Measurements from ENCODE around the gene CFAP299.

CFAP299 gene

DNA sequence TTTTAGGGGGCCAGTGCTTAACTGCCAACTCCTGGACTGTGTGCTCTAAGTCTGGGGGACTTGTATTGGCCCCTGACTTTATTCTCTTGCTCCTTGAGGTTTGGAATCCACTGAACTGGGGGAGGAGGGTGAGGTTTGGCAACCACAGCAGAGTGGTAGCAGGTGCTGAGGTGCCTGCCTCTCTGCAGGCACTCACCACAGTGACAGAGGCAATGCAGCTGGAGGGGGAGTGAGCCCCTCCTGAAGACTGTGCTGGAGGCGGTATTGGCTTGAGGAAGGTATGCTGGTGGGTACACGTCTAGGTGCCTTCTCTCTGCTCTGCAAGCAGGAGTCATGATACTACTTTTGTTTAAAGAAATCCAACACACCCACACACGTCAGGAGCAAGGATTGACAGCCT is 24.6 kb downstream of the CFAP299 start:
- H3K27me3 Mint-ChIP-seq: peaks cover 2% of the 10 kb centered on the region
- peaks cover 7% of the 10 kb centered on the region for H3K4me1 Mint-ChIP-seq (ENCODE audit: low read depth)
- H3K36me3 Mint-ChIP-seq: no peaks in the 10 kb centered on the region
- H3K27ac Mint-ChIP-seq: no peak overlapping the region
- no peak overlapping the region for H3K4me3 Mint-ChIP-seq
- H3K9me3 Mint-ChIP-seq (ENCODE audit: low read depth): no peaks in the 10 kb centered on the region

DNA sequence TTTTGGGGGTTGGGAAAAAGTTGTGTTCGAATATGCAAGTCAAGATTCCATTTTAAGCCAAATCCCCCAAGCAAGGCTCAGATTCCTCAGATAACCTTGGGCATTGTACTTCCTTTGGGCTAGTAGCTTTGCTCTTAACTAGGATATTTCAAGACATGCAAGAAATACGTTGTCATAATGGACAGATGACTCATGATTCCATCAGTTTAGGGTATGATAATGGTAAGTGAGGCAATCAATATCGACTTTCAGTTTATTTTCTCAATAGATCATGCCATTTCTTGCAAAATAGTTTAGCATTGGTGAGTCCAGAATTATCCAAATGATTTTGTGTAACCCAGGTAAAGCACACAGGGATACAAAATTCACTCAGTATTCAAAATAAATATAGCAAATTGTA is 25.4 kb downstream of the CFAP299 start:
- Mint-ChIP-seq H3K27ac (no peak overlapping the region), H3K4me1 (ENCODE audit: low read depth) (peaks cover 8% of the 10 kb centered on the region), H3K36me3 (no peaks in the 10 kb centered on the region)

DNA sequence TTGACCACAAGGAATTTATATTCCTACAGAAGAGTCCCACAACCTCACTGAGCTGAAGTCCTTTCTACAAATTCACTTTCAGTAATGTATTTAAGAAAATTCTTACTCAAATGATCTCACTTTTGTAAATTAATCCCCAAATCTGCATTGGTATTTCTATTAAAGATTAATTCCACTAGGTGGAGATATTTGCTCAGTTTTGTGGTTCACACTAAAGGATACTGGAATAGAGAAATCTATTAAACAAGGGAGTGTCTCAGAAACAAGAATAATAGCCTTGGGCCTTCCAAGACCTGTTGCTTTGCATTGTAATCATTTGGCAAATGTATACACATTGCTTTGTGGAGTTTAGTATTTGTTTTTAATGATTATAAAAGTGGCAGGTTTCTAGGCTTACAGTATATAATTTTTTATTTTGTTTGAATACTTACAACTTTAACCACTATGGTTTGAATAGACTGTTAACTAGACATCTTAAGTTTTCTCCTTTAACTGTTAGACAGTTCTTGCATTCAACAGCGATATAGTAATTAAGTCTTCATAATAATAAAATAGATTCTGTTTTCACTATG is 25.9 kb downstream of the CFAP299 start:
- no peak overlapping the region for H3K4me3 Mint-ChIP-seq
- H3K27ac Mint-ChIP-seq: no peak overlapping the region
- no peaks in the 10 kb centered on the region for H3K9me3 Mint-ChIP-seq (ENCODE audit: low read depth)
- H3K36me3 Mint-ChIP-seq: no peaks in the 10 kb centered on the region
- peaks cover 2% of the 10 kb centered on the region for H3K27me3 Mint-ChIP-seq
- peaks cover 13% of the 10 kb centered on the region for H3K4me1 Mint-ChIP-seq (ENCODE audit: low read depth)

More for the DNA sequence above, 25.4 kb downstream of the CFAP299 start:
- Mint-ChIP-seq H3K27me3 (peaks cover 2% of the 10 kb centered on the region), H3K4me3 (no peak overlapping the region), H3K9me3 (ENCODE audit: low read depth) (no peaks in the 10 kb centered on the region)

DNA sequence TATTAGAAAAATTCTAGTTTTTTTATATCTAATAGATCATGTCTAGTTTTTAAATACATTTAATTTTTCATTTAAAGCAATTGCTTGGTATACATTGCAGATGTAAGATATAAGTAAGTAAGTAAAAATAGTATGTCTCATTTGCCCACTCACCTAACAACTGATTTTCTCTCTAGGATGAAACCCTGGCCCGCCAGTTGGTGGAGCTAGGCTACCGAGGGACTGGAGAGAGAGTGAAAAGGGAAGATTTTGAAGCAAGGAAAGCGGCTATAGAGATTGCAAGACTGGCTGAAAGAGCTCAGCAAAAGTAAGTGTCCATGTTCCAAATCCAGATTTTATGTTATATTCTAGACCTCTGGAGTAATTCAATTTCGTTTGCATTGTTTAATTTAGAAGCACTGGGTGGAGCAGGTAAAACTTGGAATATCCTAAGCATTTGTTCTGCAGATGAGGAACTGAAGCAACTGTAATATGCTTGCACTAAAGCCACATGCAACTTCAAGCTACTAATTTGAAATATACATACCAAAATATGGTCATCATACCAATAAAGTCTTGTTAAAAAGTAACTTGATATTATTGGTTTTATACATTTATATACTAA is 27.1 kb downstream of the CFAP299 start:
- Mint-ChIP-seq H3K27me3 (peaks cover 2% of the 10 kb centered on the region), H3K27ac (no peak overlapping the region), H3K9me3 (ENCODE audit: low read depth) (no peaks in the 10 kb centered on the region), H3K4me3 (no peak overlapping the region), H3K36me3 (no peaks in the 10 kb centered on the region), H3K4me1 (ENCODE audit: low read depth) (peaks cover 13% of the 10 kb centered on the region)

DNA sequence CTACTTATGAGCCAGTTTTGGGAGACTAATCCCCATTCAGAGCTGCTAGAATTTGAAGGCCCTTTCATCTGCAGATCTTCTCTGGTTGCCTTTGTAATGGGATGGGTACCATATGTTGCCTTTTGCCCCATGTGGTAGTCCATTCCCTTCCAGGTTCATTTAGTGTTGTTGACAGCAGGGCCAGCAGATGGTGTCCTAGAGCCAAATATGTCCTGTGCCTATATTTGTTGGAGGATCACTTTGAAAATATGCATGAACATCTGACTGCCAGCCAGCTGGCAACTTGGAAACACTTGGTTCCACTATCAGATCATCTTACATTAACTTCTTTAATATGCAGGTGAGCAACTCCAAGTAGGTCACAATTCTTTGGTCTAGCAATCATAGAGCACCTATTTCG is 30.4 kb downstream of the CFAP299 start:
- Mint-ChIP-seq H3K4me3 (no peak overlapping the region), H3K9me3 (ENCODE audit: low read depth) (peaks cover 5% of the 10 kb centered on the region), H3K36me3 (peaks cover 3% of the 10 kb centered on the region), H3K27me3 (no peaks in the 10 kb centered on the region), H3K27ac (no peak overlapping the region), H3K4me1 (ENCODE audit: low read depth) (peaks cover 6% of the 10 kb centered on the region)

DNA sequence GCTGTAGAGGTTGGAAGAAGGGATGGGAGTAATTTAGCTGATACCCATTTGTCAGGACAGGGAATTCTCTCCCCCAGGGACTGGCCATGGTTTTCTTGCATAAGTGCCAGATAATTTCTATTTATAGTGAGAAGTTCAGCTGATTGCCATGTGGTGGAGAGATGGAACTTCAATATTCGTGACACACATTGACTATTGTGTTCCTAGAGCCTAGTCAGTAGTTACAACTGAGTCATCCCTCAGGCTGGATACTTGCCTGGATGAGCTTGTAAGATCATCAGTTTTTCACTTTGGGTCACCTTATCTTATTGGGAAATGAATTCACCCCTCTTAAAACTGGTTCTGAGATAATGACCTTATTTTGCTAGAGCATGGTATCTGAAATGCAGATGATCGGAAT is 32.2 kb downstream of the CFAP299 start:
- peaks cover 6% of the 10 kb centered on the region for H3K36me3 Mint-ChIP-seq
- peak overlapping the region; percentile 18 for H3K27ac Mint-ChIP-seq
- peaks cover 8% of the 10 kb centered on the region for H3K9me3 Mint-ChIP-seq (ENCODE audit: low read depth)
- peaks cover 6% of the 10 kb centered on the region for H3K4me1 Mint-ChIP-seq (ENCODE audit: low read depth)
- H3K4me3 Mint-ChIP-seq: no peak overlapping the region
- H3K27me3 Mint-ChIP-seq: no peaks in the 10 kb centered on the region

DNA sequence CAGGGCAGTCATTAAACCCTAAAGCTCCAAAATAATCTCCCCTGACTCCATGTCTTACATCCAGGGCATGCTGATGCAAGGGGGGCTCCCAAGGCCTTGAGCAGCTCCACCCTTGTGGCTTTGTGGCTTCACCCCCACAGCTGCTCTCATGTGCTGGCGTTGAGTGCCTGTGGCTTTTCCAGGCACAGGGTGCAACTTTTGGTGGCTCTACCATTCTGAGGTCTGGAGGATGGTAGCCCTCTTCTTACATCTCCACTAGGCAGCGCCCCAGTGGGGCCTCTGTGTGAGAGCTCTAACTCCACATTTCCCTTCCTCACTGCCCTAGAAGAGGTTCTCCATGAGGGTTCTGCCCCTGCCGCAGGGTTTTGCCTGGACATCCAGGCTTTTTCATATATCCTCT is 35.1 kb downstream of the CFAP299 start:
- Mint-ChIP-seq H3K27ac (no peak overlapping the region), H3K9me3 (ENCODE audit: low read depth) (peaks cover 13% of the 10 kb centered on the region), H3K27me3 (no peaks in the 10 kb centered on the region), H3K4me3 (no peak overlapping the region), H3K36me3 (peaks cover 12% of the 10 kb centered on the region), H3K4me1 (ENCODE audit: low read depth) (peaks cover 6% of the 10 kb centered on the region)

DNA sequence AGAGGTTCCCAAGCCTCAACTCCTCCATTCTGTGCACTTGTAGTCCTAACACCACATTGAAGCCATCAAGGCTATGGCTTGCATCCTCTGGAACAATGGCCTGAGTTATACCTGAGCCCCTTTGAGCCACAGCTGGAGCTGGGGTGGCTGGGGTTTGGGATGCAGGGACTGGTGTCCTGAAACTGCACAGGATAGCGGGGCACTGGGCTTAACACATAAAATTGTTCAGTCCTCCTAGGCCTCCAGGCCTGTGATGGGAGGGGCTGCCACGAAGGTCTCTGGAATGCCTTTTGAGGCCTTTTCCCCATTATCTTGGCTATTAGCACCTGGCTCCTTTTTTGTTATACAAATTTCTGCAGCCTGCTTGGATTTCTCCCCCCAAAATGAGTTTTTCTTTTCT is 35.5 kb downstream of the CFAP299 start:
- no peak overlapping the region for H3K4me3 Mint-ChIP-seq
- peaks cover 3% of the 10 kb centered on the region for H3K4me1 Mint-ChIP-seq (ENCODE audit: low read depth)
- H3K27me3 Mint-ChIP-seq: no peaks in the 10 kb centered on the region
- H3K36me3 Mint-ChIP-seq: peaks cover 12% of the 10 kb centered on the region
- no peak overlapping the region for H3K27ac Mint-ChIP-seq
- H3K9me3 Mint-ChIP-seq (ENCODE audit: low read depth): peaks cover 13% of the 10 kb centered on the region

DNA sequence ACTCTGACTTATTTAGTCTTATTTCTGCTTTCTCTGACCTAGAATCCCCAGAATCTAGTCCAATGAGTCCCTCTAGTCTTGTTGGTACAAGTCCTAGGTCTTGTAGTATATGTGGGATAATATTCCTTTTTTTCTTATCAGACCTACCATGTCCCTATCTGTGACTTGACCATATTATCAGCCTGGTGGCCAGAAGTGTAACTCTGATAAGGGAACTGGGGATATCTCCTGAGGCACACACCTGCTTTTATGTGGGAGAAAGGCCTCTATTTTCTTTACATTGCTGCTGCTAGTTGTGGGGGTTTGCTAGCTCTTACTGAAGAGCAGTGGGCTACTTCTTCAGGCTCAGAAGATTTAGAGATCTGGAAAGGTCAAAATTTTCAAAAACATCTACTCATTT is 38.6 kb downstream of the CFAP299 start:
- Mint-ChIP-seq H3K4me3 (no peak overlapping the region), H3K27ac (no peak overlapping the region), H3K36me3 (peaks cover 12% of the 10 kb centered on the region), H3K27me3 (no peaks in the 10 kb centered on the region), H3K4me1 (ENCODE audit: low read depth) (no peaks in the 10 kb centered on the region), H3K9me3 (ENCODE audit: low read depth) (peaks cover 17% of the 10 kb centered on the region)

DNA sequence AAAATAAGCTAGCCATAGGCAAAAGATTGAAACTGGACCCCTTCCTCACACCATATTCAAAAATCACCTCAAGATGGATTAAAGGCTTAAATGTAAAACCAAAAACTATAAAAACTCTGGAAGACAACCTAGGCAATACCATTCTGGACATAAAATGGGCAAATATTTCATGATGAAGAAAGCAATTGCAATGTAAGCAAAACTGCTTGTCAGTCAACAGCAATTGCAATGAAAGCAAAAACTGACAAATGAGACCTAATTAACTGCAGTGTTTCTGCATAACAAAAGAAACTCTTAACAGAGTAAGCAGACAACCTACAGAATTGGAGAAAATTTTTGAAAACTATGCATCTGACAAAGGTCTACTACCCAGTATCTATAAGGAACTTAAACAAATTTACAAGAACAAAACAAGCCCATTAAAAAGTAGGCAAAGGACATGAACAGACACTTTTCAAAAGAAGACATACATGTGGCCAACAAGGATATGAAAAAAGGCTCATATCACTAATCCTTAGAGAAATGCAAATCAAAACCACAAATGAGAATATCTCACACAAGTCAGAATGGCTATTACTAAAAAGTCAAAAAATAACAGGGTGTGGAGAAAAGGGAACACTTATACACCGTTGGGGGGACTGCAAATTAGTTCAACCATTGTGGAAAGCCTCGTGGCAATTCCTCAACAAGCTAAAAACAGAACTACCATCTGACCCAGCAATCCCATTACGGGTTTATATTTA is 46.7 kb downstream of the CFAP299 start:
- no peaks in the 10 kb centered on the region for H3K4me1 Mint-ChIP-seq (ENCODE audit: low read depth)
- H3K36me3 Mint-ChIP-seq: peaks cover 9% of the 10 kb centered on the region
- peaks cover 13% of the 10 kb centered on the region for H3K9me3 Mint-ChIP-seq (ENCODE audit: low read depth)
- H3K4me3 Mint-ChIP-seq: no peak overlapping the region
- no peaks in the 10 kb centered on the region for H3K27me3 Mint-ChIP-seq
- no peak overlapping the region for H3K27ac Mint-ChIP-seq

DNA sequence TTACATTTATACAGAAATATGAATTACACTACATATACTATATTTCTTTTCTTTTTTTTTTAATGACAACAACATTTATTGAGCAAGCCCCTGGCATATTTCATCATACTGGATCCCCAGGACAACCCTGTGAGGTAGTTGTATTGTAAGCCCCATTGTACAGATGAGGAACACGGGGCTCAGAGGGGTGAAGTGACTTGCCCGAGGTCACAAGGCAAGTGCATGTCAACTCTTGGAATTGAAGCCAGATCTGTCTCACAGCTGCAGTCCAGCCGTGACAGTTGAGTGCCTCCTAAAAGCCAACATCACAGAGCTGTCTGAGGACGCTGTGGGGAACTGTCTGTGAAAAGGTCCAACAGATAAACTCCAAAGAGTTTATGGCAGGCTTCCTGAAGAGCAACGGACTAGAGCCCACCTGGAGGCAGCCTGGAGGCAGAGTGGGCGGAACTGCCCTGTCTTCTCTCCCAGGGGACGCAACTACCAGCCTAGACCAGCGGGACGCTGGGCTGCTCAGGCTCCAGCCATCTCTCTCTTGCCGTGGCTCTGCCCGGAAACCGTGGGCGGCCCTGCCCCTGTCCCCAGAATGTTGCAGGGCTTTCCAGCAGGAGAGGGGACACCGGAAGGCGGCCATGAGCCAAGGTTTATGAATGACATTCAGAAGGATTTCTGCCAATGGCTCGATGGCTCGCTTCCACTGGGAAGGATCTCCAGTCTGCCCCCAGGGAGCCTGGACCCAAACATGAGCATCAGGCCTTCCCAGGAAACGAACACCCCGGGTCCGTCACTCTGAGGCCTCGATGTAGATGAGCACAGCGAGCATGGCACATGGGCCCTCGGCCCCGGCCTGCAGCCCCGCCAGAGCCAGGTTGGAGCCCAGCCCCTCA is 50.1 kb downstream of the CFAP299 start:
- H3K4me3 Mint-ChIP-seq: no peak overlapping the region
- H3K9me3 Mint-ChIP-seq (ENCODE audit: low read depth): peaks cover 8% of the 10 kb centered on the region
- no peaks in the 10 kb centered on the region for H3K27me3 Mint-ChIP-seq
- H3K27ac Mint-ChIP-seq: no peak overlapping the region
- no peaks in the 10 kb centered on the region for H3K4me1 Mint-ChIP-seq (ENCODE audit: low read depth)
- peaks cover 9% of the 10 kb centered on the region for H3K36me3 Mint-ChIP-seq

DNA sequence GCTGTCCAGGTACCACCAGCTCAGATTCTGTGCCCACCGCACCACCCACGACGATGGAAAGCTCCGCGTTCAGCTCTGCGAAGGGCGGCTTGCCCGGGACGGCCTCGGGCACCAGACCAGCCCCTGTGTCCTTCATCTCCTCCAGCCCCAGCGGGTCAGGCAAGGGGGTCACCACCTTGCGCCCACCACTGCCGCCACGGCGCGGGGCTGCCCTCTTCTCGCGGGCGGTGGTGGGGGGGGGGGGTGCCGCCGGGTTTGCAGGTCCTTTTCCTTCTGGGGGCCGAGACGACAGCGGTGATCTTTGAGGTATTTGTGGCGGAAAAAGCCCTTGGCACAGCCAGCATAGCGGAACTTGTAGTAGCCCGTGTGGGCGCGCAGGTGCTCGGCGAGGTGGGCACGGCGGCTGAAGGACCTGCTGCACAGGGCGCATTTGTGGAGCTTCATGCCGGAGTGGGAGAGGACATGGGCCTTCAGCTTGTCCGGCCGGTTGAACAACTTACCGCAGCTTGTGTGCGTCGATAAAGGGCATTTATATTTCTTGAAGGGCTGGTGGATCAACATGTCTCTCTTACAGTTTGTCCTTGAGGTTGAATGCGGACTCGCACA is 50.9 kb downstream of the CFAP299 start:
- no peaks in the 10 kb centered on the region for H3K4me1 Mint-ChIP-seq (ENCODE audit: low read depth)
- H3K27me3 Mint-ChIP-seq: no peaks in the 10 kb centered on the region
- H3K4me3 Mint-ChIP-seq: no peak overlapping the region
- H3K36me3 Mint-ChIP-seq: peaks cover 9% of the 10 kb centered on the region
- H3K27ac Mint-ChIP-seq: no peak overlapping the region
- peaks cover 8% of the 10 kb centered on the region for H3K9me3 Mint-ChIP-seq (ENCODE audit: low read depth)

DNA sequence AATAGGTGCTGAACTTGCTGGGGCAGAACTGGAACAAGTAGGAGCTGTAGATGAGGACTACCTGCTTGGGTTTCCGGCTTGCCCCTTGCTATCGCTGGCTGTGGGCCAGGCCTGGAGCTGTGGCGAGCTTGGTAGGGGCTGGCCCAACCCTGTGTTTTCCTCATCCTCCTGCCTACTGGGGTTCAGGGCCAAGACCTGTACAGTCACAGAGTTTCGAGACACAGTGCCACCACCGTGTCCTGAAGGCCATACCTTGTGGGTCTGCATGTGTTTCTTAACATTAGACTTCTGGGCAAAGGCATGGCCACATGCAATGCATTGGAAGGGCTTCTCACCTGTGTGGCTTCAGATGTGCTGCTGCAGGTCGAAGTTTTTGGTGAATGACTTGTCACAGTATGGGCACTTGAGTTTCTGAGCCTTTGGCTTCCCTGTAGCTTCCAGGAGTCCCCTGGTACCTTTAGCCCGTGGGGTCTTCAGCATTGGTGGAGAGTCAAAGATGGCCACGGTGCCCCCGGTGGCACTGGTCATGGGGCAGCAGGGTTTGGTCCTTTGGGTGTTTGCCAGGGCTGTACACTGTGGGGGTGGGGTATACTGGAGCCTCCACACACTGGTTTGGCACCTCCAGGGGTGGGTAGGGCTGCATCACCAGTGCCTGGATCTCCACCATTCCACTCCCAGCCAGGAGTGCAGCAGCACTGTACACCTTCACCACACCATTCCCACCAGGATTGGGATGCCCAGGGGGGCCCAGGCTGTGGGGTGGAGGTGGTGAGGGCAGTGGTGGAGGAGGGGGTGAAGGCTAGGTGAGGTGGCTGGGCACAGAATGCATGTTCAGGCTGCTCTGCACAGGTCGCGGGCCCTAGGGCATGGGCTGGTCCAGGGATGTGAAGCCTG is 52.1 kb downstream of the CFAP299 start:
- H3K36me3 Mint-ChIP-seq: no peaks in the 10 kb centered on the region
- H3K4me1 Mint-ChIP-seq (ENCODE audit: low read depth): no peaks in the 10 kb centered on the region
- H3K27me3 Mint-ChIP-seq: no peaks in the 10 kb centered on the region
- H3K4me3 Mint-ChIP-seq: no peak overlapping the region
- H3K9me3 Mint-ChIP-seq (ENCODE audit: low read depth): no peaks in the 10 kb centered on the region
- no peak overlapping the region for H3K27ac Mint-ChIP-seq

DNA sequence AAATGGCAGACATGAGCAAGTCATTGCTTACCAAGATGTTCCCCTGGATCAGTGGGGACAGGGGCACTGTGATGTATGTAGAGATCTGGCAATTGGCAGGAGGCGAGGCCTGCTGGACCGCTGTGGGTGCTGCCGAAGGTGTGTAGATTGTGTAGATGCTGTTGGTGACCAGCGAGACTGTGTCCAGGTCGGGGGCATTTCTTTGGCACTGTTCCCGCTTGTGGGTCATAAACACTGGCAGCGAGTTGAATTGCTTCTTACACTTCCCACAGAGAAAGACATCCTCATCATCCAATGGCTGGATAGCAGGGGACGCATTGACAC is 52.7 kb downstream of the CFAP299 start:
- Mint-ChIP-seq H3K4me1 (ENCODE audit: low read depth) (no peaks in the 10 kb centered on the region), H3K27ac (no peak overlapping the region), H3K9me3 (ENCODE audit: low read depth) (no peaks in the 10 kb centered on the region), H3K4me3 (no peak overlapping the region), H3K36me3 (no peaks in the 10 kb centered on the region), H3K27me3 (no peaks in the 10 kb centered on the region)
